ENCODE measurements around the gene GNG14.

- no peak for TF ChIP-seq SUZ12 (IDR thresholded peaks at IDR 0.05)
- no peak for TF ChIP-seq SP1 (IDR thresholded peaks at IDR 0.05)
- no peak for TF ChIP-seq TARDBP (IDR thresholded peaks at IDR 0.05)
Observed at GRCh38 chr19:12695997-12696365, 8.2 kb downstream of the GNG14 start.

Measured in HEK293T (cell line).